ENCODE data around the gene PHLPP1. TPM values are rescaled to one million over a fixed set of nuclear protein-coding genes. Genes with fewer than 3 reads are reported as not detected.

Gene PHLPP1
- total and polyA plus RNA-seq, 2 of the 13 experiments (the other 11 are each of a cell fraction or from before 2014, with no cell fraction given) = 9.8 to 18.5 TPM

GRCh38 chr18:63004466-63005089 is 289.2 kb downstream of the PHLPP1 start:
- Histone ChIP-seq H3K36me3 (replicated peaks in 1 of 2; ENCODE audit: control insufficient read depth in 1 of 2, insufficient read depth in 2 of 2, low read length in 2 of 2) (no peaks in the 10 kb centered on the region), H3K79me2 (ENCODE audit: insufficient read depth, low read length) (no peaks in the 10 kb centered on the region), H2AFZ (ENCODE audit: low read length) (no peak overlapping the region), H3K4me1 (ENCODE audit: insufficient read depth, low read length) (0 out of 2 replicates have a peak, but pooled peaks cover 6% of the 10 kb centered on the region), H3K9me3 (ENCODE audit: low read length) (no peaks in the 10 kb centered on the region), H3K4me3 (replicated peaks in 1 of 3; ENCODE audit: insufficient read depth in 1 of 3, low read depth in 2 of 3, low read length in 3 of 3) (no peak overlapping the region), H4K20me1 (ENCODE audit: insufficient read depth, low read length) (no peaks in the 10 kb centered on the region), H3K4me2 (ENCODE audit: low read depth, low read length) (no peak overlapping the region), H3K9ac (ENCODE audit: insufficient read depth, low read depth, low read length) (no peak overlapping the region), H3K27ac (ENCODE audit: extremely low read length, insufficient read depth, low read length) (no peak overlapping the region), H3K27me3 (ENCODE audit: control insufficient read depth in 1 of 2, insufficient read depth in 2 of 2, low read length in 2 of 2) (peaks cover 4 to 19% of the 10 kb centered on the region in 2 experiments; a peak in 3 of 5 replicates)
- ChIA-PET CTCF (ENCODE audit: low intra/inter-chr PET ratio, low total read pairs) (no interaction called here), POLR2A (no interaction called here)
- WGBS (ENCODE audit: low lambda C conversion rate) = 22% methylated on average over 8 of the region's 9 CpGs
- BruUV-seq (replicated peaks) = no TSS peak
- FAIRE-seq (no peak), ATAC-seq (peak; percentile 60), DNase-seq (ENCODE audit: low spot score) (no peak)
- in situ Hi-C loops (cut with HindIII; ENCODE audit: extremely low pct_ligation_motif_present, low pct_unique_long_range_greater_than_20kb) (loop anchor here (10.0 to 25.0 kb wide), 2 partner anchors 430 to 833 kb away; no protein-coding TSS in a partner anchor), intact Hi-C loops (cut with micrococcal nuclease; ENCODE audit: unreplicated experiment) (no loop called here)
- no peak for TF ChIP-seq ATF5 (CRISPR knock-in tag; IDR thresholded peaks at IDR 0.05; ENCODE audit: low read depth)
- TF ChIP-seq DMTF1 (CRISPR knock-in tag; IDR thresholded peaks at IDR 0.05) = no peak
- TF ChIP-seq ZNF468 (CRISPR knock-in tag; IDR thresholded peaks at IDR 0.05) = no peak
- no peak for TF ChIP-seq ZNF615 (CRISPR knock-in tag; IDR thresholded peaks at IDR 0.05; ENCODE audit: borderline replicate concordance)
- TF ChIP-seq SATB2 (CRISPR knock-in tag; IDR thresholded peaks at IDR 0.05) = no peak
- TF ChIP-seq ZNF432 (CRISPR knock-in tag; IDR thresholded peaks at IDR 0.05; ENCODE audit: borderline replicate concordance) = no peak
- no peak for TF ChIP-seq SRSF9 (IDR thresholded peaks at IDR 0.05; ENCODE audit: borderline replicate concordance, insufficient read depth, low read depth, low read length, poor library complexity, severe bottlenecking)
- no peak for TF ChIP-seq RNF2 (conservative IDR thresholded peaks at IDR 0.05; ENCODE audit: low read depth)
- TF ChIP-seq ZNF512 (CRISPR knock-in tag; IDR thresholded peaks at IDR 0.05) = no peak
- TF ChIP-seq, protein P1, sequence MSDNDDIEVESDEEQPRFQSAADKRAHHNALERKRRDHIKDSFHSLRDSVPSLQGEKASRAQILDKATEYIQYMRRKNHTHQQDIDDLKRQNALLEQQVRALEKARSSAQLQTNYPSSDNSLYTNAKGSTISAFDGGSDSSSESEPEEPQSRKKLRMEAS (IDR thresholded peaks at IDR 0.05) = no peak
- no peak for TF ChIP-seq ZNF670 (CRISPR knock-in tag; IDR thresholded peaks at IDR 0.05; ENCODE audit: borderline replicate concordance)
- no peak for TF ChIP-seq EEA1 (CRISPR knock-in tag; IDR thresholded peaks at IDR 0.05; ENCODE audit: borderline replicate concordance)
- TF ChIP-seq SMAD1 (CRISPR knock-in tag; IDR thresholded peaks at IDR 0.05; ENCODE audit: borderline replicate concordance, low read depth) = no peak
- no peak for TF ChIP-seq CENPBD1 (CRISPR knock-in tag; IDR thresholded peaks at IDR 0.05; ENCODE audit: borderline replicate concordance, low read depth)
- TF ChIP-seq POGK (CRISPR knock-in tag; conservative IDR thresholded peaks at IDR 0.05) = no peak
